RWPE1 (cell line): ENCODE data around the gene PDGFRB.

Source experiments
- CTCF ChIA-PET: fragments of 350-600 bp; sonication (Branson Sonifier 250); formaldehyde crosslinking; extraction: SDS; loops from one replicate; lab custom pipeline; 2021; lab: Yijun Ruan, JAX
- POLR2A ChIA-PET: fragments of 400-600 bp; formaldehyde crosslinking; extraction: SDS; loops from one replicate; lab custom pipeline; 2020; ENCODE audit warnings: antibody characterized with exemption; ENCODE audit not compliant: low non-redundant PET; lab: Yijun Ruan, JAX
- DNase-seq: peaks from one replicate; pipeline ENCODE4 v3.0.0; 2012; ENCODE audit warnings: low spot score
- H3K27ac ChIP-seq: fragments of 450-650 bp; 2 replicates; pipeline ENCODE4 v1.5.1; 2017
- CTCF ChIP-seq: fragments of 450-650 bp; conservative IDR thresholded peaks from 2 replicates; pipeline ENCODE4 v1.5.1; 2017; ENCODE audit warnings: low read depth, mild to moderate bottlenecking

Gene PDGFRB

GRCh38 chr5:150114102-150114641 lies 41.5 kb downstream of the PDGFRB start:
- H3K27ac ChIP-seq, result no peak overlapping the region
- DNase-seq, result no peak
- ChIA-PET CTCF (interaction anchor here (0.8 kb wide), 1 partner anchor 50 kb away, joined by 3 read pairs; no protein-coding TSS in a partner anchor), POLR2A (no interaction called here)
- TF ChIP-seq CTCF, result no peak

- peak; percentile 91 for DNase-seq
- POLR2A ChIA-PET, result no interaction called here
- no peak overlapping the region for H3K27ac ChIP-seq
- no peak for TF ChIP-seq CTCF
- CTCF ChIA-PET, result interaction anchor here (1.0 to 1.2 kb wide), 2 partner anchors 105 to 477 kb away, joined by 3 read pairs; no protein-coding TSS in a partner anchor
Measured at GRCh38 chr5:150113047-150113744, 42.4 kb downstream of the PDGFRB start.

GRCh38 chr5:150112201-150113046 lies 43.2 kb downstream of the PDGFRB start:
- H3K27ac ChIP-seq, result no peak overlapping the region
- ChIA-PET CTCF (interaction anchor here (0.5 to 1.2 kb wide), 3 partner anchors 106 to 821 kb away, joined by 3 to 7 read pairs (median 3); no protein-coding TSS in a partner anchor), POLR2A (no interaction called here)
- DNase-seq, result peak; percentile 59
- no peak for TF ChIP-seq CTCF

GRCh38 chr5:150111122-150111521 lies 44.5 kb downstream of the PDGFRB start:
- no peak for DNase-seq
- ChIA-PET CTCF (interaction anchor here (0.6 to 0.9 kb wide), 2 partner anchors 87 to 120 kb away, joined by 3 read pairs; no protein-coding TSS in a partner anchor), POLR2A (no interaction called here)
- TF ChIP-seq CTCF, result no peak
- H3K27ac ChIP-seq, result no peak overlapping the region

GRCh38 chr5:150109921-150110320 lies 45.7 kb downstream of the PDGFRB start:
- DNase-seq, result no peak
- ChIA-PET CTCF (interaction anchor here (0.8 to 1.1 kb wide), 2 partner anchors 9 to 12 kb away, joined by 3 read pairs; no protein-coding TSS in a partner anchor), POLR2A (no interaction called here)
- no peak overlapping the region for H3K27ac ChIP-seq
- no peak for TF ChIP-seq CTCF
